ENCODE results near the gene AFAP1L1.

DNA sequence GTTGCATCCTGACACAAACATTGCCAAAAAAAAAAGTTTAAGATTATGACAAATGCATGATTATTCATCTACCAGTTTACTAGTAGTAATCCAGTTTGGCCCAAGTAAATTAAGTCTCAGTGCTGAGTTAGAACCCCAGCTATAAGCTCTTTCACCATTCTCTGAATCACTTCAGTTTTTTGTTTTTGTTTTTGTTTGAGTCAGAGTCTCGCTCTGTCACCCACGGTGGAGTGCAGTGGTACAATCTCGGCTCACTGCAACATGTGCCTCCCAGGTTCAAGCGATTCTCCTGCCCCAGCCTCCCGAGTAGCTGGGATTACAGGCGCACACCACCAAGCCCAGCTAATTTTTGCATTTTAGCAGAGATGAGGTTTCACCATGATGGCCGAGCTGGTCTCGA lies 84.7 kb downstream of the AFAP1L1 start:
- TF ChIP-seq EZH2 (IDR thresholded peaks at IDR 0.05) (no peak), POLR2AphosphoS5 (IDR thresholded peaks at IDR 0.05; ENCODE audit: borderline replicate concordance, low read depth, low read length) (no peak)
